GM21360 (cell line): Measurements from ENCODE around the gene RAB17.
"Not testable (repeated sequence)": the region's sequence is repeated elsewhere in the genome, so short reads cannot be mapped to it uniquely, and the experiment has no call there.

Experiments
- ATAC-seq: cut with Tn5 transposase; IDR thresholded peaks from one replicate; pipeline ENCODE4 v1.9.1; 2021; ENCODE audit warnings: mild to moderate bottlenecking, moderate library complexity; ENCODE audit not compliant: unreplicated experiment

Gene RAB17

DNA sequence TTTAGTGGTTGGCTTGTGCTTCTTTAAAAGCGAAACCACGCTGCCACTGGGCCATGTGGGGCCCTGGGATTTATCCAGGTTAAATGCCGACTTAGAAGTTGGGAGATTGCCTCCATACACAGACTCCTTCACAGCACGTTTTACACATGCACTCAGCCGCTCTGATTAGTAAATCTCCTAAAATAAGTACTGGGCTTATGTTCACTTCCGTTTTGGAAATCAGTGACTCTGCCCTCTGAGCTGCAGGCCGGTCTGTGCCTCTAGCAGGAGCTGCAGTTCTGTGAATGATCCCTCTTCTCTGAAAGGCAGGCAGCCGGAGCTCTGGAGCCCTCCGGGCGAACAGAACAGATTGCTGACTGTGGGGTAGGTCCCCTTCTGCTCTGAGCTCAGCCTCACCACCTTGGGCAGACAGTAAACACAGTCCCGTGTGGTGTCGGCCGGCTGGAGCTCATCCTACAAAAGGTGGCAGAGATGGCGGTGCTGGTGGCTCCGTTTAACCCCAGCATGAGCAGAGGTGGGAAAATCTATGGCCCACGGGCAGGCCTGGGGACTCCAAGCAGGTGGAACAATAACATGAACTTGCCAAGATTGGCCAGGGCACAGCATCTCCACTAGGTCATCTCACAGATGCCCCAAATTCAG is 9.8 kb upstream of the RAB17 start:
- no peak for ATAC-seq

DNA sequence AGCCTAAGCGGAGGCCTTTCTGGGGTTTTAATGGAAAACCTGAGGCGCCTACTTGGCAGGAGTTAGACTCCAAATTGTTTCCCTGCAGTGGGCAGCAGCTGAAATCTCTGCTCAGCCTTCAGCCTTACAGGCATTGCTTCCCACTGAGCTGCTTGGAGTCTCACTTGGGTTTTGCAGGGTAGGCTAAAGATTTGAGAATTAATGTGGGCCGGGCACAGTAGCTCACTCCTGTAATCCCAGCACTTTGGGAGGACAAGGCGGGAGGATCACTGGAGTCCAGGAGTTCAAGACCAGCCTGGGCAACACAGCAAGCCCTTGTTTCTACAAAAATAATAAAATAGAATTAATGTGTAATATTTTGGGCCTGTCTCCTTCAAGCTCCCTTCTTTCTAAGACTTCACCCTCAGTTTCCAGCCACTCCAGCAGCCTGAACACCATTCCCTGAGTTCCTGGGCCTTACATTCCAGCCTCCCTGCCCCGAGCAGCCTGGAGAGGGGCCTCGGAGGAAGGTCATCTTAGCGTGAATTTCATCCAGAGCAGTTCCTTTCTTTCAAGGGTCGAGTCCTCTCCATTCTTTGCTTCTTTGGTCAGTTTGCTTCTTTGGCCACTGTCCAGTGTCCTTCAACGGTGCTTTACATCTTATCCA is 9.1 kb upstream of the RAB17 start:
- ATAC-seq: no peak

DNA sequence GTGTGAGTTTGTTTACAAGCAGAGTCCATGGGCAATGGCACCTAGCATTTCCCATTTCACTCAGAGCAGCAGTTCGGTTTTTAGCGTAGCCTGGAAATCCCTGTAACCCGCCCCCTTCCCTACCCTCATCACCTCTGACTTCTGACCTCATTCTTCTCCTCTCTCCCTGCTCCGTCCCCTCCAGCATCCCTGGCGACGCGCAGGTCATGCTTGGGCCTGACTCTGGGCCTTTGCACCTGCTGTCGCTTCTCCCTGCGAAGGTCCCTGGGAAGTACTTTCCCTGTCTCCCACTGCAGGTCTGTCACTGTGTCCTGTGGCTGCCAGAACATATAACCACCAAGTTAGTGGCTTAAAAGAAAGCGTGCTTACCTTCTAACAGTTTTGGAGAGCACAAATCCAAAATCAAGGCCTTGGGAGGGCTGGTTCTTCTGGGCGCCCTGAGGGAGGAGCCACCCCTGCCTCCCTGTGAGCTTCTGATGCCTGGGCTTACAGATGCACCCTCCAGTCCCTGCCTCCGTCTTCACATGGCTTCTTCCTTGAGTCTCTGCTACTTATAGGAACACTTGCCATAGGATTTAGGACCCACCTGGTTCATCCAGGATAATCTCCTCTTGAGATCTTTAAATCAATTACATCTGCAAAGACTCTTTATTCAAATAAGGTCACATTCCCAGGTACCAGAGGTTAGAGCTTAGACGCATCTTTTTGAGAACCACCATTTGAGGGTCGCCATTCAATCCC is 8.1 kb upstream of the RAB17 start:
- no peak for ATAC-seq

DNA sequence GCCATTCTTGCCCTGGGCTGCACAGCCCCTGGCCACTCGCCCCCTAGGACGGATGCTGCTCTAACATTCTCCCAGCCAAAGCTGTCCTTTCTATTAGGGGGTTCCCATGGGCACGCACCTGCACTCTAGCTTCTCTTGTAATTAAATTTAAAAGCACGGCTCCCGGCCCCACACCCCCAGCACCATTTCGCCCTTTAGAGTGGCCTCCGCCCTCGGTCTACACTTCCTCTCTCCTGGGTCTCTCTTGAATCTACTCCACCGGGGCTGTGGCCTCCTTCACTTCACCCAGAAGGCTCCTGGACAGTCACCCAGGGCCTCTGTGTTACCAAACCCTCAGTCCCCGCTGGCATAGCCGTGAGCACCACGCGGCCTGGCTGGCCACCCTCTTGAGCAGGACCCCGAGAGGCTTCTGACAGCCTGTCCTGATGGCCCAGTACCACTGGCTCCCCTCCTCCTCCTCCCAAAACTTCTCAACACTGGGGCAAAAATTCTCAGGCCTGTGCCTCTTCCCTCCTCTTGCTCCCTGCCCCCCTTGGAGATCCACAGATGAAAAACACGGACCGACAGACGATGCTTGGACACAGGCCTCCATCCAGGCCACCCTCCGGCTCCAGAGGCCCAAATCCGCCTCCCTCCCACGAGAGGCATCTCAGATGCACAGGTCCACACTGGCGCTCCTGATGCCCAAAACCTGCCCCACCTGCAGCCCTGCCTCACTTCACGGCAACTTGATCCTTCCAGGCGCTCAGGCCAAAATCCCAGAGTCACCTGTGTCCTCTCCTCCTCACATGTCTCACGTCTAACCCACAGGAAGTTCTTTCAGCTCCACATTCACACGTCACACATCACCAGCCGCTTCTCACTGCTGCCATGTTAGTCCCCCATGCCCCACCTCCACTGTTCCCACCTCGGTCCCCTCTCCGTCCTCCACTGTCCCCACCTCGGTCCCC is 6.9 kb upstream of the RAB17 start:
- ATAC-seq: no peak

DNA sequence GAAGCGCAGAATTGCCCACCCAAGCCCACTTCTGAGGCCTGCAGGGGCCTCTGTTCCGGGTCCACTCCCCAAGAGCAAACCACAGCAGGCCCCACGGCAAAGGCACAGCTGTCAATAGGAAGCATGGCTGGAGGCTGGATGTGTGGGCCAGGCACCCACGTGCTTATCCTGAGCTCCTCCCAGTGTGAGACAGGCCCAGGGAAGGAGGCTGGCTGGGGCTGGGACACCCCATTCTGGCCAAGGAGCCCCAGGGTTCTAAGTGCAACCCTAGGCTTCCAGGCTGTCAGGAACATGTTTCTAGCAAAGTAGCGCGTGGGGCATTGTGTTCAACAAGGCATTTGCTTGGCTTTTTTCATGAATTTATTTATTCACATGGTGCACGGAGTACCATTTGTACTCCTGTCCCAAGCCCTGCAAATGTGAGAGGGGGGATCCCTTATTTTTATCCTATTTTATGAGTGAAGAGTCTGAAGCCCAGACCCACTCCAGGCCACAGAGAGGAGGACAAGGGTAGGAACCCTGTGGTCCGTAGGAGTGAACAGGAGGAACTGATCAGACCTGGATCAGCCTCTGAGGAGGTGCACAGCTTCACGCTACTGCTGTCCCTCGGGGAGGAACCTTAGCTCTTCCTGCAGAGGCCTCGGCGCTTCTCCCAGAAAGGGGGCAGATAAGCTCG is 6.1 kb upstream of the RAB17 start:
- ATAC-seq: no peak

DNA sequence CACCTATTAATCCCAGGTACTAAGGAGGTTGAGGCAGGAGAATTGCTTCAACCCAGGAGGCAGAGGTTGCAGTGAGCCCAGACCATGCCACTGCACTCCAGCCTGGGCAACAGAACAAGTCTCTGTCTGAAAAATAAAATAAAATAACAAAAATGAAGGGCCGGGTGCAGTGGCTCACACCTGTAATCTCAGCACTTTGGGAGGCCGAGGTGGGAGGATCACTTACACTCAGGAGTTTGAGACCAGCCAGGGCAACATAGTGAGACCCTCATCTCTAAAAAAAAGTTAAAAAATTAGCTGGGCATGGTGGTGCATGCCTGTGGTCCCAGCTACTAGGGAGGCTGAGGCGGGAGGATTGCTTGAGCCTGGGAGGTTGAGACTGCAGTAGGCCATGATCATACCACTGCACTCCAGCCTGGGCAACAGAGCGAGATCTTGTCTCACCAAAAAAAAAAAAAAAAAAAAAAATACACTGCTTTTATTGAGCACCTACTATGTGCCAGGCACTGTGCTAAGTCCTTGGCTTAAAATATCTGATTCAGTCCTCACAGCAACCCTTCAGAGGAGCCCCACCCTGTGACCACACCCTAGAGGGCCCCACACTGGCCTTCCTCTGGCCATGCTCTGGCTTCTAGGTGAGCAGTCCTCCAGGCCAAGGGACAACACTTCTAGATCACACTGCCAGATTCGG is 5.4 kb upstream of the RAB17 start:
- not testable (repeated sequence) for ATAC-seq

DNA sequence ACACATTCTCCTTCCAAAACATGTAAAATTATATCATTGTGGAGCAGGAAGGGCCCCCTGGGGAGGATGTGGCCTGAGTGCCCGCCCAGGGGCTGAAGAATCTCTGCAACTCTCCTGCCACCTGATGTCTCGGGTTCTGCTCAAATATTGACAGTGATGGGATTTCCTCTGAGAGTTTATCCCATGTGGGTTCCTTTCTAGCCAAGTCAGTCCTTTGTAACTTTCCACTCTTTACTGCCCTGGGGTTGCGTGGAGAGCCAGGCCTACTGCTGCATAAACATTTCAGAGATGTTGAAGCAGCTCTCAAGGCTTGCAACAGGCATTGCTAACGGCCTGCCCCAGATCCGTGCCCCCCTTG is 4.0 kb upstream of the RAB17 start:
- no peak for ATAC-seq

DNA sequence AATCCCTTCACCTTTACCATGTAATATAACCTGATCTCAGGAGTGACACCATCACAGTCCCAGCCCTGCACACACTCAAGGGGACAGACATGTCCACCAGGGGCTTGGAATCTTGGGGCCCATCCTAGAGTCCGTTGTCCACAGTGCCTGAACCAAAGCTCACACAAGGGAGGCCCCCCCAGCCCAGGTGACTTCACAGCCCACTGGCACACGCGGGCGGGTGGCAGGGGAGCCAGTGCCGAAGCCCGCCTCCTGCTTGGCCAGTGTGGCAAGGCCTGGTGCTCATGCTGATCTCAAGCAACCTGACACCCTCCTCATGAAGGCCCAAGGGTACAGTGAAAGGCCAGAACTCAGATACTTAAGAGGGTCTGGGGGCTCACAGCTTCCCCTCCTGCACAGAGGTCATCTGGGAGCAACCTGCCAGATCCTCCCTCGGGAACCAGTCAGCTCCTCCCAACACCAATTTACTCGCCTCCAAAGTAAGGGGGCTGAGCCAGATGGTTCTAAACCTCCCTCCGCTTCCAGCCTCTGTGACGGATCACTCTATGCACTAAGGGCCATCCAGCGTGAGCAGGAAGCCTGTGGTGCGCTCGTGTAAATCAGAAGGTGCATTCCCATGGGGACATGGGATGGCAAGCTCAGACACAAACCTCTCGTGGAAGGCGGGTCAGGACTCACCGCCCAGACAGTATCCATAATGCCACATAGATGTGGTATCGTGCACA is 3.2 kb upstream of the RAB17 start:
- no peak for ATAC-seq

DNA sequence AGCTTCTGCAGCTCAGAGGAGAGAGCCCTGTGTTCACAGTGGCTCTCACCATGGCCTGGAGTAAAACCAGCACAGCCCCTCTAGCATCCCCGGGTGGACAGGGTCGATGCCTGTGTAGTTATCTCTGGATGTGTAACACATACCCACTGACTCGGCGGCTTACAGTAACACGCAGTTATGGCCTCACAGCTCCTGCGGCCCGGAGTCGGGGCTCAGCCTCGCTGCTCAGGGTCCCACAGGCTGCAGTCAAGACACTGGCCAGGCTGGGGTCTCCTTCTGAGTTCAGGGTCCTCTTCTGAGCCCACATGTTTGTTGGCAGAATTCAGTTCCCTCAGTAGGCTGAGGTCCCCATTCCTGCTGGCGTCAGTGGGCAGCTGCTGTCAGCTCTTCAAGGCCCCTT is 2.5 kb upstream of the RAB17 start:
- ATAC-seq: no peak

DNA sequence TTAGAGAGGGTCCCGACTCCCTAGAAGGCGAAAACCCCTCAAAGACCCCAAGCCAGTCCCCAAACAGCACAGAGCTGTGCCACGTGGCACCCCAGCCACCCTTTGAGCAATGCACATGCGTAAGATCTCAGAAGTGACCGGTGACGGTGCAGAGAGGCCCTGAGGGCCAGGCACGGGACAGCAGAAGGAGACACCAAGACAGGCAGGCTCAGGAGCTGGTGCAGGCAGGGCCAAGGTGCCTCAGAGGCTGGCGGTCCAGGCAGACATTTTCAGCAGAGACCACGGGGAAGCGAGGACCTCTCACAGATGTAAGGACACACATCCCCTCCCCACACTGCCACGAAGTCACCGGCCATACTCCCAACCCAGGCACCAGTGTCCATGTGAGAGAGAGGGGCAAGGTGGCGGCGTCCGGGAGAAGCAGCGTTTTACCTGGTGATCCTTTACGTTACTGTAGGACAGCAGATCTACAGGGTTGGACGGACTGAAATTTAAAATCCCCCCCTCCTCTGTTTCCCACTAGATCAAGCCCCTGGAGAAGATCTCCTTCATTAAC is 2.0 kb upstream of the RAB17 start:
- no peak for ATAC-seq

DNA sequence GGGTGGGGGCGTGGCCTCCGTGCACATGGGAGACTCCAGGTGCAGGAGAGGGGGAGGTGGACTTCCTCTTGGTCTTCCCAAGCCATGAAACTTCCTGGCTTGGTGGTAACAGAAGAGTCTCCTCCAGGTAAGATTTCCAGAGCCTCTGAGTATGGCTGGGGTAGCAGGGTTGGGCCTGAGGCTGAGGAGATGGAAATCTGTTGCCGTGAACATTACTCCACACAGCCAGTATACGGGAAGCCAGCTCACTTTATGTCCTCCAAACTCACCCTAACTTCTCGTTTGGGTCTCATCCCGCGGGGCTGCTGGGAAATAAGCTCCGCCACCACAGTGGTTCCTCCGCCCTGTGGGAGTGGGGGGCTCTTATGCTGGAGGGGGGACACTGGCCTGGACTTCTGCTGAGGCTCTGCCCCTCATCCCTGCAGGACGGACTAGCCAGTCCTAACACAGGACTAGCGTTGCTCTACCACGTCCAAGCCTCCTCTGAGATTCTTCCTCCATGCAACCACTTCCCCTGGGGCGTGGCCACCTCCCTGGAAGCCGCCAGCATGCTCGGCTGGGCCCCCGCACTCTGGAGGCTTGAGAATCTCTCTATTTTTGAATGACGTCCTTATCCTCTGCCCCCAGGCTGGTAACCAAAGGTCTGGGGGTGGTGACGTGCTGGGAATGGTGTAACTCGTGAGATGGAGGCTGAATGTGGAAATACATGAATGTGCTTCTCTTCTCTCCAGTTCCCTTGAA is 777 bp upstream of the RAB17 start:
- ATAC-seq: no peak

DNA sequence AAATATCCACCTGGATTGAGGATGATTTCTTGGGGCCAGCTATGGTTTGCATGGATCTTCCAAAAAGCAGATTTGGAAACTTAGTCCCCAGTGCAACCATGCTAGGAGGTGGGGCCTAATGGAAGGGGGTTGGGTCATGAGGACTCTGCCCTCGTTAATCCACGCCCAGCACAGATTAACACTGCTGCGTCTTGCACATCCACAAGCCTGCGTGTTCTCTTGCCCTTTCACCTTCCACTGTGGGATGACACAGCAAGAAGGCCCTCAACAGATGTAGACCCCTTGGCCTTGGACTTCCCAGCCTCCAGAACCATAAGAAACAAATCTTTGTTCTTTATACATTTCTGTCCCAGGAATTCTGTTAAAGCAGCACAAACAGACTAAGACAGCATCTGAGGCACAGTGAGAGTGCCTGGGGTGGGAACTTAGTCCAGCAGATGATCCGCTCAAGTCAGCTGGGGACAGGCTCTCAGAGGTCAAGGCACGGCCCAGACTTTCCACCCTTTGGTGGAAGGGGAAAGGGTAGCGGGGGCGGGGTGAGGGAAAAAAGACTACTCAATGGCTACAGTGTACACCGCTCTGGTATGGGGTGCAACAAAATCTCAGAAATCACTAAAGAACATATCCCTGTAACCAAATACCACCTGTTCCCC is 2.4 kb downstream of the RAB17 start:
- no peak for ATAC-seq

DNA sequence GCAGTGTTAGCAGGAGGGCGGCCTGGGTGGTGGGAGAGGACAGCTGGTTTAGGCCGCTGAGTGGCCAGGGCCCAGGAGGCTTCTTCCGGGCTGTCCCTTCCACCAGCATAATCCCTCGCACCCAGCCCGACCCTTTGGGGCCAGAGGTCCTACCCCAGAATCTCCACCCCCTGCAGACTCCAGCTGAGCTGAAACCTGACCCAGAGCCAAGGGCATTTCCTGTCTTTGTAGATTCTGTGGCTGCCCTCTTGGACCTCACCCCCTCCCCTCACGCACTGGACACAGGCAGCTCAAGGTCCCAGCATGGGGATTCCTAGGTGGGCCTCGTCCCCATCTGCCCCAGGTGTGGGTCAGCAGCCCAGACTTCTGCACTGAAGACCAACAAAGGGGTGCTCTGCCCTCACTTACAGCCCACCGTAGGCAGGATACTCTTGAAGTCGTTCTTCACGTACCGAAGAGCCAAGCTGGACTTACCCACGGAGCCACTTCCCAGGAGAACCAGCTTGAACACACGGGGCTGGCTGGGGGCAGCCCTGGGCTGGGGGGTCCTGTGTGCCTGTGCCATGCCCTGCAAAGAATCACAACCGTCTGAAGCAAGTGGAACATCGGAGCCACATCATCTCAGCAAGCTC is 4.8 kb downstream of the RAB17 start:
- no peak for ATAC-seq

DNA sequence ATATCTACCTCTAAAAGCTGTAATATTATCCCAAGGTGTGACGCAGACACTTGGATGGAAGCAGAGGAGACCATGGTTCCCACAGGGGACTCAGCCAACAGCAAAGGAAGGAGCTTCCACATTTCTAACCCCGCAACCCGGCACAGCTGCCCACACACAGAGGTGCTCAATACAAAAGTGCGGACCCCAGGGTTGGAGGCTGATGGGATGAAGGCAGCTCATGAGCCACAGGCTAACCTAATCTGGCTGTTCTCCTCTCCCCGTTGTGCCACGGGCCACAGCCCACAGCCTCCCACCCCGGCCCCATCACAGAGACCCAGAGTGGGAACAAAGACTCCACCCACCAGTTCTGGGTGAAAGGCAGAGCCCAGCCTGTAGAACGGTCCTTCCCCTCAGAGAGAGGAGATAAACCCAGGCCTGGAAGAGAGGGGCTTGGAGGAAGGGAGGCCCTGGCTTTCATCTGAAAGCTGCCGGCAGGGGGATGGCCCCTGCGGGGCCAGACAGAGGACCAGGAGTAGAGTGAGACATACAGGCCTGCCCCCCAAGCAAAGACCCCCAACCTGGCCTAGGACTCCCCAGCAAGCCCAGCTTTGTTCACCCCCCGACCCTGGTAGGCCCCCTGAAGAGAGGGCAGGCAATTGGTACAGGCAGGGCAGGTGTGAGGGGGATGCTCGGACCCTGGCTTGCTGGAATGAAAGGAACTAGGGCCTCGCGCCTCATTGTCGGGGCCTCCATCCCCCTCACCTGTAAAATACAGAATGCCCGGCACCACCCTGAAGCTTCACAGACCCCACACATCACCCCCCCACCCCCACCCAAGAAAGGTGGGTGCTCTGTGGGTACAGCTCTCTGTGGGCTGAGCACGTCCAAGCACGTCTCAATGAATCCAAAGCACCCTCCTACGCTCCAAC is 6.9 kb downstream of the RAB17 start:
- no peak for ATAC-seq

DNA sequence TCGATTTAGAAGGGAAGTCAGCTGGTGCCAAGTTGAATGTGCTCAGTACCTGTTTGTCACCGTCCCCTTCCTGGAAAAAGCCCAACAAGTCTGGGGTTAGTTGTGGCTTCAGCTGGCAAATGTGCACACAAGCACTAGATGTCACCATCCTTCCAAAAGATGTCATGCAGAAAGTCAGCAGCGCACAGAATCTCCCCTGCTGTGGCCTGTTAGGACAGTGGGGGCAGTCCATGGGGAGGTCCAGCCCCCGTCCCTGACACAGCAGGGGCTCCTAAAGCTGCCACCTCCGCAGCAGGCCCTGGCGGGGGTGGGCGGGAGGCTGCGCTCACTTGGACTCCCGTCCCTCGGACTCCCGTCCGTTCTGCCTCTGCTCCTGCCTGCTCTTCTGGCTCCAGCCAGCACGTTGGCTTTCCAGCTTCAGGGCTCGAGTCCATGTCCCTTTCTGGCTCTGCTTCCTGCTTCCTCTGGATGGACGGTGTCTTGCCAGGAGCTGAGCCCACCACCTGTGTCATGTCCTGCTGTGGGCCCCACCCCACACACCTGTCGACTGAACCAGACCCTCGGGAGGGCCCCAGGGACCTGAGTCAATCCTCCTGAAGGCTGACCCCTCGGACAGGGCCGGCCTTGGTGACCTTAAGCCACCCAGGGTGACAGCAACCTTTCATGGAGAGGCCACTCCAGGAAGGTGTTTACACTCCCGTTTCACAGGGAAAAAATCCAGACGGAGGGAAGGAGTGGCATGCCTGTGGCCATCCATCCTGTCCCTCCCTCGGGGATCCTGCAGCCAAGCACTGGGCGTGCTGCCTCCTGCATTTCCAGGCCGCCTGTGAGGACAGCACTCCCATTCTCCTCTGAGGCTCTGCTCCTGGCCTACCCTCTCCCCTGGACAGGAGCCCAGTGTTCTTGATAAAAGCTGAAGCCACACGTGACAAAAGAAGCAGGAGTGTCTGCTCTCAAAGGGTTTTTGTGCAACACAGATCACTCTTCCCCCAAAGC is 8.5 kb downstream of the RAB17 start:
- no peak for ATAC-seq
